ENCODE results near the gene CGB5.
"Not testable (repeated sequence)": the region's sequence is repeated elsewhere in the genome, so short reads cannot be mapped to it uniquely, and the experiment has no call there.

Gene CGB5

GRCh38 chr19:49022116-49022515 lies 21.5 kb upstream of the CGB5 start:
- Histone ChIP-seq H3K4me3 (no peak overlapping the region), H3K27ac (no peak overlapping the region)
- TF ChIP-seq, protein P1, sequence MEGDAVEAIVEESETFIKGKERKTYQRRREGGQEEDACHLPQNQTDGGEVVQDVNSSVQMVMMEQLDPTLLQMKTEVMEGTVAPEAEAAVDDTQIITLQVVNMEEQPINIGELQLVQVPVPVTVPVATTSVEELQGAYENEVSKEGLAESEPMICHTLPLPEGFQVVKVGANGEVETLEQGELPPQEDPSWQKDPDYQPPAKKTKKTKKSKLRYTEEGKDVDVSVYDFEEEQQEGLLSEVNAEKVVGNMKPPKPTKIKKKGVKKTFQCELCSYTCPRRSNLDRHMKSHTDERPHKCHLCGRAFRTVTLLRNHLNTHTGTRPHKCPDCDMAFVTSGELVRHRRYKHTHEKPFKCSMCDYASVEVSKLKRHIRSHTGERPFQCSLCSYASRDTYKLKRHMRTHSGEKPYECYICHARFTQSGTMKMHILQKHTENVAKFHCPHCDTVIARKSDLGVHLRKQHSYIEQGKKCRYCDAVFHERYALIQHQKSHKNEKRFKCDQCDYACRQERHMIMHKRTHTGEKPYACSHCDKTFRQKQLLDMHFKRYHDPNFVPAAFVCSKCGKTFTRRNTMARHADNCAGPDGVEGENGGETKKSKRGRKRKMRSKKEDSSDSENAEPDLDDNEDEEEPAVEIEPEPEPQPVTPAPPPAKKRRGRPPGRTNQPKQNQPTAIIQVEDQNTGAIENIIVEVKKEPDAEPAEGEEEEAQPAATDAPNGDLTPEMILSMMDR (IDR thresholded peaks at IDR 0.05): no peak
- DNase-seq (ENCODE audit: low spot score): no peak

- H3K4me3 ChIP-seq; DNase-seq (ENCODE audit: low spot score); H3K27ac ChIP-seq: not testable (repeated sequence)
Observed at GRCh38 chr19:49024233-49024632, 19.4 kb upstream of the CGB5 start, which contains the start of gene CGB3. CGB3 (minus strand) TSS chr19:49024333; CDS start chr19:49023971, 362 bp downstream.

GRCh38 chr19:49025088-49025487 lies 18.6 kb upstream of the CGB5 start:
- DNase-seq (ENCODE audit: low spot score); H3K27ac ChIP-seq; H3K4me3 ChIP-seq: not testable (repeated sequence)

GRCh38 chr19:49025599-49025998 lies 18.0 kb upstream of the CGB5 start:
- H3K27ac ChIP-seq; H3K4me3 ChIP-seq; DNase-seq (ENCODE audit: low spot score): not testable (repeated sequence)

DNA sequence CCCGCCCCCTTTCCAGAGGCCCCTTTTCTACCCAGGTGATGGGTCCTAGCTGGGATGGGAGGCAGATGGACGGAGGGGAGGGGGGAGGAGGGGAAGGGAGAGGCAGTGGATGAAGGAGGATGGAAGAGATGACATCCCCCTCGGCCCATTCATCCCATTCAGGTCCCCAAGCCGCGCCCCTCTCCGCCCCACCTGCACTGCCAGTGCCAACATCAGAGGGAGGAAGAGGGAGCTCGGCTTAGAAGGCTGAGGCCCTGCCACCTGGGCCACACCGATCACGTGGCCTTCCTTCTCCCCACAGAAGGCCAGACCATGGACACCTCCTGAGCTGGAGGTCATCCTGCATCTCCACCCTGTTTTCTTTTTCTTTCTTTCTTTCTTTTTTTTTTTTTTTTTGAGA lies 15.0 kb upstream of the CGB5 start:
- H3K27ac ChIP-seq; DNase-seq (ENCODE audit: low spot score); H3K4me3 ChIP-seq: not testable (repeated sequence)

DNA sequence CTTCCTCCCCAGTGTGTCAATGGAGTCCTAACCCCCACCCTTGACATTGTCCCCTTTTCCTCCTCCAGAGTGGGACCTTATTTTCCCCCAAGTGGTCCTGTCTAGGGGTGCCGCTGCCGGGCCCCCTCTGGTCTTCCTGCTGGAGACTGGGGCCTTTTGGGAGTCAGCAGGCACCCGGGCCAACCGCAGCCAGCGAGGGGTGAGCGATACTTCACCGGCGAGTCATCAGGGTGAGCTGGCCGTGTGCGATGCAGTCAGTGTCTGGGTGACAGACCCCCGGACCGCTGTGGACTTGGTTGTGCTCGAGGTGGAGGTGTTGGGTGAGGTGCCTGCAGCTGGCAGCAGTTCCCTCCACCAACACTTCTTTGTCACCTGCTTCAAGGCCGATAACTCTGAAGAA lies 13.9 kb upstream of the CGB5 start:
- not testable (repeated sequence) for H3K27ac ChIP-seq; H3K4me3 ChIP-seq; DNase-seq (ENCODE audit: low spot score)

DNA sequence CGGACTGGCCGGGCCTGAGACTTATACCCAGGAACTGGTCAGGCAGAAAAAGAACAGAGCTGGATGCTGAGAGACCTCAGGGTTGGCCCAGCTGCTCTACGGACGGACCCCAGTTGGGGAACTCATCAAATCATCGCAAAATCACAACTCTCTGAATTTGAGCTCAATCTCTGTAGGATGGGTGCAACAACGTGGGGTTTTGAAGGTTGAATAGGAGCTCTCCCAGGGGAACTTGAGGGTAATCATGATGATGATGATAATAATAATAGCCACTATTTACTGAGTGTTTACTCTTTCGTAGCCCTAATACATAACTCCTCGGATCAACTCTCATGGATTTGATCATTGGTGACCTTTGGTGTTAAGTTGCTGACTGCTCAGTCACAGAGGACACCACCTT lies 13.3 kb upstream of the CGB5 start:
- DNase-seq (ENCODE audit: low spot score); H3K27ac ChIP-seq; H3K4me3 ChIP-seq: not testable (repeated sequence)

DNA sequence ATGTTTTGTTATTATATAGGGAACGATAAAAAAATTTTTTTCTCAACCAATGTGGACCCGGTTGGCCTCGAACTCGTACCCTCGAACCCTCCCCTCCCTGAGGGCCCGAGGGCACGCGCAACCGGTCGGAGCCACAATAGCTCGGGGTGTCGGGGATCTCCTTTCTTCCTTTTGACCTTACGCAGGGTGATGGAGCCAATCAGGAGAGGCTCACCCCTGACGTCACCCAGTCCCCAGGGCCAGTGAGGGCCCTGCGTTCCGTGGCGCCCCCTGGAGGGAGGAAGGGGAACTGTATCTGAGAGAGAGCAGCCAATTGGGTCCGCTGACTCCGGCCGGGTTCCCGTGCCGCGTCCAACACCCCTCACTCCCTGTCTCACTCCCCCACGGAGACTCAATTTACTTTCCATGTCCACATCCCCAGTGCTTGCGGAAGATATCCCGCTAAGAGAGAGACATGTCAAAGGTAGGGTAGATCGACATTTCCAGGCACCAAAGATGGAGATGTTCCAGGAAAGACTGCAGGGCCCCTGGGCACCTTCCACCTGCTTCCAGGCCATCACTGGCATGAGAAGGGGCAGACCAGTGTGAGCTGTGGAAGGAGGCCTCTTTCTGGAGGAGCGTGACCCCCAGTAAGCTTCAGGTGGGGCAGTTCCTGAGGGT lies 11.9 kb upstream of the CGB5 start, which contains the start of gene CGB2:
Gene CGB2 (plus strand): TSS at position 249 of the 660 bp plus-strand sequence. CDS start 206 bp downstream, at position 455.
- not testable (repeated sequence) for DNase-seq (ENCODE audit: low spot score); H3K4me3 ChIP-seq; H3K27ac ChIP-seq

GRCh38 chr19:49036815-49037214 lies 6.8 kb upstream of the CGB5 start, which contains the start of gene CGB1:
CGB1 (minus strand) TSS chr19:49036895; CDS start chr19:49036711, 184 bp downstream.
- H3K27ac ChIP-seq; DNase-seq (ENCODE audit: low spot score); H3K4me3 ChIP-seq: not testable (repeated sequence)

GRCh38 chr19:49038111-49038510 lies 5.5 kb upstream of the CGB5 start:
- DNase-seq (ENCODE audit: low spot score); H3K27ac ChIP-seq; H3K4me3 ChIP-seq: not testable (repeated sequence)

GRCh38 chr19:49038557-49039276 lies 4.9 kb upstream of the CGB5 start:
- H3K4me3 ChIP-seq; H3K27ac ChIP-seq; DNase-seq (ENCODE audit: low spot score): not testable (repeated sequence)

- not testable (repeated sequence) for H3K4me3 ChIP-seq; H3K27ac ChIP-seq; DNase-seq (ENCODE audit: low spot score)
Observed at GRCh38 chr19:49039736-49040135, 3.9 kb upstream of the CGB5 start.

DNA sequence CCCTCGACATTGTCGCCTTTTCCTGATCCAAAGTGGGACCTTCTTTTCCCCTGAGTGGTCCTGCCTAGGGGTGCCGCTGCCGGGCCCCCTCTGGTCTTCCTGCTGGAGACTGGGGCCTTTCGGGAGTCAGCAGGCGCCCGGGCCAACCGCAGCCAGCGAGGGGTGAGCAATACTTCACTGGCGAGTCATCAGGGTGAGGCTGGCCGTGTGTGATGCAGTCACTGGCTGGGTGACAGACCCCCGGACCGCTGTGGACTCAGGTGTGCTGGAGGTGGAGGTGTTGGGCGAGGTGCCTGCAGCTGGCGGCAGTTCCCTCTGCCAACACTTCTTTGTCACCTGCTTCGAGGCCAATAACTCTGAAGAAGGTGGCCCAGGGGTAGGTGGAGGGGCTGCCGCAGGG lies 1.5 kb upstream of the CGB5 start:
- Histone ChIP-seq H3K4me3 (no peak overlapping the region), H3K27ac (no peak overlapping the region)
- DNase-seq (ENCODE audit: low spot score): no peak
- TF ChIP-seq, protein P1 (IDR thresholded peaks at IDR 0.05): no peak

DNA sequence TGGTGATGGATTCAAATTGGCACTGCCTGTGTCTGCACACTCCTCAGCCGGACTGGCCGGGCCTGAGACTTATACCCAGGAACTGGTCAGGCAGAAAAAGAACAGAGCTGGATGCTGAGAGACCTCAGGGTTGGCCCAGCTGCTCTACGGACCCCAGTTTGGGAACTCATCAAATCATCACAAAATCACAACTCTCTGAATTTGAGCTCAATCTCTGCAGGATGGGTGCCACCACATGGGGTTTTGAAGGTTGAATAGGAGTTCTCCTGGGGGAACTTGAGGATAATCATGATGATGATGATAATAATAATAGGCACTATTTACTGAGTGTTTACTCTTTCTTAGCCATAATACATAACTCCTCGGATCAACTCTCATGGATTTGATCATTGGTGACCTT lies 982 bp upstream of the CGB5 start:
- not testable (repeated sequence) for H3K4me3 ChIP-seq; DNase-seq (ENCODE audit: low spot score); H3K27ac ChIP-seq

DNA sequence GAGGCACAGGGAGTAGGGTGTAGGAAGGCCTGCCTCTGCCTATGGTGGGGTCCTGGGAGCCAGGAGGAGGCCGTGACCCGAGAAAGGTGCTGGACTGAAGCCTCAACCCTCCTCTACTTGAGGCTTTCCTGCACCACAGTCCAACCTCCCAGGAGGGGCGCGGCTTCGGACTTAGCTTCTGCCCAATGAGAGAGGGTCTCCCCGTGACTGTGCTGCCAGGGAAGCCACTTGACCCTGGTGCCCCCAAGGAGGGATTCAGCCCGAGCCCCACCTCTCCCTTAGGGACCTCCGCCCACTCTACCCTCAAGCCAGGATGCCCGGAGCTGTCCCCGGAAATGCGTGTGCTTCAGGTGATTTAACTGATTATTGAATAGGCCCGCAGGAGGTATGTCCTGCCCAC lies 5.4 kb downstream of the CGB5 start, which contains the start of gene CGB8:
Gene CGB8 (minus strand): TSS at position 101 of the 400 bp plus-strand sequence. CDS start 372 bp downstream, outside the sequence.
- H3K4me3 ChIP-seq; H3K27ac ChIP-seq; DNase-seq (ENCODE audit: low spot score): not testable (repeated sequence)

DNA sequence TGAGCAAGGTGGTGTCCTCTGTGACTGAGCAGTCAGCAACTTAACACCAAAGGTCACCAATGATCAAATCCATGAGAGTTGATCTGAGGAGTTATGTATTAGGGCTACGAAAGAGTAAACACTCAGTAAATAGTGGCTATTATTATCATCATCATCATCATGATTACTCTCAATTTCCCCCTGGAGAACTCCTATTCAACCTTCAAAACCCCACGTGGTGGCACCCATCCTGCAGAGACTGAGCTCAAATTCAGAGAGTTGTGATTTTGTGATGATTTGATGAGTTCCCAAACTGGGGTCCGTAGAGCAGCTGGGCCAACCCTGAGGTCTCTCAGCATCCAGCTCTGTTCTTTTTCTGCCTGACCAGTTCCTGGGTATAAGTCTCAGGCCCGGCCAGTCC lies 6.2 kb downstream of the CGB5 start:
- DNase-seq (ENCODE audit: low spot score); H3K27ac ChIP-seq; H3K4me3 ChIP-seq: not testable (repeated sequence)
